Fibroblast of villous mesenchyme (primary cell): ENCODE results near the gene GFRA1. TPM values are rescaled to one million over a fixed set of nuclear protein-coding genes. Genes with fewer than 3 reads are reported as not detected.
A peak's percentile ranks its signal among the peaks of the same experiment; 100 is the strongest.

Experiments
- DNase-seq: peaks from one replicate; pipeline ENCODE4 v3.0.0-alpha.2; 2010; ENCODE audit warnings: low read depth
- H3K4me3 ChIP-seq: 2 replicates; pipeline ENCODE4 v1.5.1; 2011; ENCODE audit warnings: low read depth, mild to moderate bottlenecking, low read length
- total RNA-seq: library from RNA; depleted of rRNA; stranded (reverse); fragments of >200 nt; gene quantifications from 2 replicates; pipeline ENCODE4 v1.2.3, GENCODE V29; 2012
- TF ChIP-seq, protein P1 (sequence below): IDR thresholded peaks from 2 replicates; pipeline ENCODE4 v1.5.1; 2012; ENCODE audit warnings: low read depth, mild to moderate bottlenecking, low read length; ENCODE audit not compliant: insufficient read depth

GFRA1 gene, protein sequence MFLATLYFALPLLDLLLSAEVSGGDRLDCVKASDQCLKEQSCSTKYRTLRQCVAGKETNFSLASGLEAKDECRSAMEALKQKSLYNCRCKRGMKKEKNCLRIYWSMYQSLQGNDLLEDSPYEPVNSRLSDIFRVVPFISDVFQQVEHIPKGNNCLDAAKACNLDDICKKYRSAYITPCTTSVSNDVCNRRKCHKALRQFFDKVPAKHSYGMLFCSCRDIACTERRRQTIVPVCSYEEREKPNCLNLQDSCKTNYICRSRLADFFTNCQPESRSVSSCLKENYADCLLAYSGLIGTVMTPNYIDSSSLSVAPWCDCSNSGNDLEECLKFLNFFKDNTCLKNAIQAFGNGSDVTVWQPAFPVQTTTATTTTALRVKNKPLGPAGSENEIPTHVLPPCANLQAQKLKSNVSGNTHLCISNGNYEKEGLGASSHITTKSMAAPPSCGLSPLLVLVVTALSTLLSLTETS
- total RNA-seq: 9.3 and 59.6 TPM in 2 replicates

DNA sequence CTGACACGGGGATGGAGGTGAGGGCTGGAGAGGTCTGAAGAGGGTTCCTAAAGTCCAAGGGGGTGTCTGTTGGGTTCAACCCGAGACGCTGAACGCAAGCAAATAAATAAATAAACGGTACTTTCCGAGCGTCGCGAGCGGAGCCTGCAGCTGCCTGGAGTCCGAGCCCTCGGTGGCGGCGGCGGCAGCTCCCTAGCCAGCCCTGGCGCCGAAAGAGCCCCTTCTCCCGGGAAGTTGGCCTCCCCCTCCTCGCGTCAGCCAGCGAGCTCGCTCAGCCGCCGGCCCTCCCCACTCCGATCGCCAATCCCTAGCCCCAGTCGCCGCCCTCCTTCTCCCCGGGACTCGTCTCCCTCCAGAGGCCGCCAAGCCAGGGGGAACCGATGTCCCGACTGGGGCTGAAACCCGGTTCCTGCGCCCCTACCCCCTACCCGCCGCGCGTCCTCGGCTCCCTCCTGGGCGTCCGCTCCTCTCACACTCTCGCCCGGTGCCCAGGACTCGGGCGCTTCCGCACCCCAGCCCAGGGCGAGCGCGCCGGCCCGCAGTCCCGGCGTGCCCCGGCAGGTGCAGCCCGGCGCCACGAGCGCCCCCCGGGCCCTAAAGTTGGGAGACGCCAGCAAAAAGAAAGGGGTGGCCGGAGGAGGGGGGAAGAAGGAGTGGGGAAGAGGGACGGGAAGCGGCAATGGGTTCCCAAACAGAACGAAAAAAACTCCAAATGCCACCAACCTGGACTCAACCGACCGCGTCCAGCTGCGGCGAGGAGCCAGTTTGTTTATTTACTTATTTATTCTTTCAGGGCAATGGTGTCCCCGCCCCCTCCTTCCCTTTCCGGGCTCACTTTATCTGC is at the start of gene GFRA1:
TSS of gene GFRA1 (minus strand) at position 767 of the 844 bp plus-strand sequence. CDS start 1,177 bp downstream, outside the sequence.
- peak within 1 kb of the TSS; percentile 63 for H3K4me3 ChIP-seq
- DNase-seq: no peak
- TF ChIP-seq, protein P1, sequence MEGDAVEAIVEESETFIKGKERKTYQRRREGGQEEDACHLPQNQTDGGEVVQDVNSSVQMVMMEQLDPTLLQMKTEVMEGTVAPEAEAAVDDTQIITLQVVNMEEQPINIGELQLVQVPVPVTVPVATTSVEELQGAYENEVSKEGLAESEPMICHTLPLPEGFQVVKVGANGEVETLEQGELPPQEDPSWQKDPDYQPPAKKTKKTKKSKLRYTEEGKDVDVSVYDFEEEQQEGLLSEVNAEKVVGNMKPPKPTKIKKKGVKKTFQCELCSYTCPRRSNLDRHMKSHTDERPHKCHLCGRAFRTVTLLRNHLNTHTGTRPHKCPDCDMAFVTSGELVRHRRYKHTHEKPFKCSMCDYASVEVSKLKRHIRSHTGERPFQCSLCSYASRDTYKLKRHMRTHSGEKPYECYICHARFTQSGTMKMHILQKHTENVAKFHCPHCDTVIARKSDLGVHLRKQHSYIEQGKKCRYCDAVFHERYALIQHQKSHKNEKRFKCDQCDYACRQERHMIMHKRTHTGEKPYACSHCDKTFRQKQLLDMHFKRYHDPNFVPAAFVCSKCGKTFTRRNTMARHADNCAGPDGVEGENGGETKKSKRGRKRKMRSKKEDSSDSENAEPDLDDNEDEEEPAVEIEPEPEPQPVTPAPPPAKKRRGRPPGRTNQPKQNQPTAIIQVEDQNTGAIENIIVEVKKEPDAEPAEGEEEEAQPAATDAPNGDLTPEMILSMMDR: peak; percentile 4

DNA sequence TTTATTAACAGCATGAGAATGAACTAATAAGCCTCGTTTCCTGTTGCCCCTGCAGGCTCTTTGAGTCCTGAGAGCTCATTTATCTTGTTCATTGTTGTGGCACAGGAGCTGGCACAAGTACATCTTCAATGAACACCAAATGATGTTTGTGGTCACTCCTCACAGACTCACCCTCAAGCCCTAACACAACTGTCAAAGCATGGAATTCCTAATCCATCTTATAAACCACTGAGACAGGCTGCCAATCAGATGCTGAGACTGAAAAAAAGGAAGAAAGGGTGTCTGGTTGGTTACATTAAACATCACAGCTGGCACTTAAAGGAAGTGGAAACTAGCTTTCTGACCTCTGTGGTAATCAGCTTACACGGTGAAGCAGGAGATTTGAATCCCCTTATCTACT is 43.5 kb upstream of the GFRA1 start:
- TF ChIP-seq, protein P1: no peak
- no peak for DNase-seq
- H3K4me3 ChIP-seq: no peak overlapping the region

DNA sequence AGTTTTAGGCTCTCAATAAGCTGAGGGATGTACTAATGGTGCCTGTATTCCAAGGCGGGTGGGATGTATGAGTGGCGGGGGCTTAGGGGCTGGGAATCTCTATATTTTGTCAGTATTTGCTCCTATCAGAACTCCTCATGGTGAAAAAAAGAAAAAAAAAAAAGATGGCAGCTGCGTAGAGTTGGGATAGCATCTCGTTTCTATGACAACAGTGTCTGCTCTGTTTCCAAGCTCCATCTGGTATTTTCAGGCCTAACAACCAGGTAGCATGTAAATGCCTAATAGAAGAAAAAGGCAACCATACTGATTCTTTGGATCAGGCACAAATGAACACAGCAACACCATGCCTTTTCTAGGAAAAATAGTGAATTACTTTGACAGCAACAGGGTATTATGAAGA is 39.5 kb upstream of the GFRA1 start:
- DNase-seq: no peak
- TF ChIP-seq, protein P1: no peak
- no peak overlapping the region for H3K4me3 ChIP-seq

DNA sequence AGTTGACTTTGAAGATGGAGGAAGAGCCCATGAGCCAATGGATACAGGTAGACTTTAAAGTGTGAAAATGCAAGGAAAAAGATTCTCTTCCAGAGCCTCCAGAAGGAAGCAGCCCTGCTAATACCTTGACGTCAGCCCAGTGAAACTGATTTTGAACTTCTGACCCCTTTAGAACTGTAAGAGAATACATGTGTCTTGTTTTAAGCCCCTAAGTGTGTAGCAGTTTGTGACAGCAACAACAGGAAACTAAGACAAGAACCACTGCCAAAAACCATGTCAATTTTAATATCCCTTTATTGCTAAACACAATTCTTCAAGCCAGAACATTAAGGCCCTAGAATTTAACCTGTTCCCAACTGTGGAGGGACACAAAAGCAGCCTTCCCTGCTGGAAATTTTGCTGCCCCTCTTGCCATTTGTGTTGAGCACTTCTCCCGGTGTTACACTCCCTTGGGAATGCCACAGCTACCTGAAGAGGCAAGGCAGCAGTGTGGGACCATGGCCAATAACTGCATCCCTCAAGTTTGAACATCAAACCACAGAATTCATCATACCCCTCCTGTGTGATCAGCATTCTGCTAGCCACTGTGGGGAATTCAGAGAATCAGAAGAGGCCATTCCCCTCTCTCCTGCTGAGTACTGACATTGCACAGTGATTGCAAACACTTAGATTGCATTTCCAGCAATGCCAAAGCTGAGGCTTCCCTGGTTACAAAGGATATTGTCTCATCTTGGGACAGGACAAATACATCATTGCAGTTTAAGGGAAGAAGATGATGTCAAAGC is 38.9 kb upstream of the GFRA1 start:
- TF ChIP-seq, protein P1: no peak
- no peak for DNase-seq
- no peak overlapping the region for H3K4me3 ChIP-seq

DNA sequence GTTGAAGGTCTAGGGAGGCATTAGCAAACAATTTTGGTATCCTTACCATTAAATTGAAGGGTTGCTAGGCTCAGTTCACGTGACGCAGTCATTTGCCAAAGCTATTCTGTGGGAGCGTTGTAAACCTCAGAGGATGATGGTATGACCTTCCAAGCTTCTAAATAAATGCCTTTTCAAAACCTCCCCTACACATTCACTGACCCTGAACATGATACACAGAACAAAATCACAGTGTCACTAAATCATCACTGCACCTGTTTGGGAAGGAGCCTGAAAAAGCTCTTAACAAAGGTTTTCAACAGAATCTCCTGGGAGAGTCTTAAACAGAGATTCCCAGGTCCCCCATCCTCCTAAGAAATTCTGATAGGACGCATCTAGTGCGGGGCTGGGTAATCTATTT is 38.0 kb upstream of the GFRA1 start:
- TF ChIP-seq, protein P1: no peak
- H3K4me3 ChIP-seq: no peak overlapping the region
- no peak for DNase-seq

DNA sequence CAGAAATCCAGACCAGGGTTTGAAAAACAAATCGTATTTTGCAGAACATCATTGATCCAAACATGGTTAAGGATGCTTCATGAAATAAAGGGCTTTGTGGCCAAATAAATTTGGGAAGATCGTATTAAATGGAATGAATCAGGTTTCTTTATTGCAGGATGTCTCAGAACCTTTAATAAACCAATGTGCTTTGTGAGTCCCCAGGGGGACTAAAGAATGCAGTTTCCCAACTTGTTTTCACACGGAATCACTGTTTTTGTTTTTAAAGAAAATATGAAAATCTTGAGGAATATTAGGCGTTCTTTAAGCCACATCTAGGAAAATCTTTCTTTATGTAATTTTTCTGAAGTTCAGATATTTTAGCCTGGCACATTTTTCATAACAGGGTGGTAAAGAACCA is 34.4 kb upstream of the GFRA1 start:
- H3K4me3 ChIP-seq: no peak overlapping the region
- TF ChIP-seq, protein P1: no peak
- DNase-seq: no peak
